ENCODE results near the gene ZC3H18. TPM values are rescaled to one million over a fixed set of nuclear protein-coding genes. Genes with fewer than 3 reads are reported as not detected.

ZC3H18 gene
- total RNA-seq, 1 experiment from 2014 or later = 40.5 TPM

DNA sequence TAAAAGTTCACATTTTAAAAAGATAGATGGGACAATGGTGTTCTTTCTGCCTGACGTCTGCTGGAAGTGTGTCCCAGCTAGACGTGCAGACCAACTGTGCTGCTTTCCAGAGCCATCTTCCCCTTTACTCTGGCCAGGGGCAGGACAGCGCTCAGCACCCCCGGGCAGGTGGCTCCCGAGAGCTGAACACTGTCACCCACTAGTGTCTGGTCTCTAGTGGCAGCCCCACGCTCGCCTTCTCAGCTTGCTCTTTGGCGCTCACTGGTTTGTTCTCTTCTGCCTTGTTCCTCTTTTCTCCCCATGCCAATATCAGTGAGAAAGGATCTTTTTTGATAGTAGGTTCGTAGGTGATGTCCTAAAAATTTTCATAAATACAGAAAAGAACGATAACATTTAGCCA, 25.7 kb downstream of the ZC3H18 start:
- H3K4me1 Mint-ChIP-seq (ENCODE audit: insufficient read depth, unreplicated experiment) = no peaks in the 10 kb centered on the region
- BruUV-seq (replicated peaks) = no TSS peak
- ChIA-PET CTCF (no interaction called here), POLR2A (no interaction called here)
- no peak overlapping the region for H3K4me3 Mint-ChIP-seq (ENCODE audit: unreplicated experiment)
- TF ChIP-seq, protein P1, sequence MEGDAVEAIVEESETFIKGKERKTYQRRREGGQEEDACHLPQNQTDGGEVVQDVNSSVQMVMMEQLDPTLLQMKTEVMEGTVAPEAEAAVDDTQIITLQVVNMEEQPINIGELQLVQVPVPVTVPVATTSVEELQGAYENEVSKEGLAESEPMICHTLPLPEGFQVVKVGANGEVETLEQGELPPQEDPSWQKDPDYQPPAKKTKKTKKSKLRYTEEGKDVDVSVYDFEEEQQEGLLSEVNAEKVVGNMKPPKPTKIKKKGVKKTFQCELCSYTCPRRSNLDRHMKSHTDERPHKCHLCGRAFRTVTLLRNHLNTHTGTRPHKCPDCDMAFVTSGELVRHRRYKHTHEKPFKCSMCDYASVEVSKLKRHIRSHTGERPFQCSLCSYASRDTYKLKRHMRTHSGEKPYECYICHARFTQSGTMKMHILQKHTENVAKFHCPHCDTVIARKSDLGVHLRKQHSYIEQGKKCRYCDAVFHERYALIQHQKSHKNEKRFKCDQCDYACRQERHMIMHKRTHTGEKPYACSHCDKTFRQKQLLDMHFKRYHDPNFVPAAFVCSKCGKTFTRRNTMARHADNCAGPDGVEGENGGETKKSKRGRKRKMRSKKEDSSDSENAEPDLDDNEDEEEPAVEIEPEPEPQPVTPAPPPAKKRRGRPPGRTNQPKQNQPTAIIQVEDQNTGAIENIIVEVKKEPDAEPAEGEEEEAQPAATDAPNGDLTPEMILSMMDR (IDR thresholded peaks at IDR 0.05; ENCODE audit: unreplicated experiment) = no peak
- peaks cover 70% of the 10 kb centered on the region for H3K36me3 Mint-ChIP-seq (ENCODE audit: insufficient read depth, unreplicated experiment)
- H3K9me3 Mint-ChIP-seq (ENCODE audit: unreplicated experiment) = no peaks in the 10 kb centered on the region
- DNase-seq (ENCODE audit: unreplicated experiment) = no peak
- no peak overlapping the region for H3K27ac Mint-ChIP-seq (ENCODE audit: low read depth, unreplicated experiment)
- no peaks in the 10 kb centered on the region for H3K27me3 Mint-ChIP-seq (ENCODE audit: insufficient read depth, unreplicated experiment)
- intact Hi-C loops (cut with micrococcal nuclease) = no loop called here

DNA sequence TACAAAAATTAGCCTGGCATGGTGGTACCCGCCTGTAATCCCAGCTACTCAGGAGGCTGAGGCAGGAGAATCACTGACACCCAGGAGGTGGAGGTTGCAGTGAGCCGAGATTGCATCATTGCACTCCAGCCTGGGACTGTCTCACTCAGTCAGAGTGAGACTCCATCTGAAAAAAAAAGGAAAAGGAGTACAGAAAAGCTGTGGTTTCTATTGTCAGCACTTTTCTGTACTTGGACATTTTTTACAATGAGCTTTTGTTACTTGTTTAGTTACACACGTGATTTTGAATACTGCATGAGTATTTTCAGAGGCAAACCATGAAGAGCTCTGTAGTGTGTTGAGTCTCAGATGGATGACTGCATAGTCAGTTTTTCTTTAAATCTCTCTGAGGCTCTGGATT, 26.3 kb downstream of the ZC3H18 start:
- Mint-ChIP-seq H3K4me1 (ENCODE audit: insufficient read depth, unreplicated experiment) (no peaks in the 10 kb centered on the region), H3K36me3 (ENCODE audit: insufficient read depth, unreplicated experiment) (peaks cover 70% of the 10 kb centered on the region), H3K27ac (ENCODE audit: low read depth, unreplicated experiment) (no peak overlapping the region), H3K4me3 (ENCODE audit: unreplicated experiment) (no peak overlapping the region), H3K9me3 (ENCODE audit: unreplicated experiment) (no peaks in the 10 kb centered on the region), H3K27me3 (ENCODE audit: insufficient read depth, unreplicated experiment) (no peaks in the 10 kb centered on the region)
- ChIA-PET CTCF (interaction anchor here (0.6 kb wide), 1 partner anchor 170 kb away, joined by 3 read pairs; no protein-coding TSS in a partner anchor), POLR2A (no interaction called here)
- TF ChIP-seq, protein P1 (IDR thresholded peaks at IDR 0.05; ENCODE audit: unreplicated experiment) = no peak
- intact Hi-C loops (cut with micrococcal nuclease) = no loop called here
- no TSS peak for BruUV-seq (replicated peaks)
- DNase-seq (ENCODE audit: unreplicated experiment) = no peak

DNA sequence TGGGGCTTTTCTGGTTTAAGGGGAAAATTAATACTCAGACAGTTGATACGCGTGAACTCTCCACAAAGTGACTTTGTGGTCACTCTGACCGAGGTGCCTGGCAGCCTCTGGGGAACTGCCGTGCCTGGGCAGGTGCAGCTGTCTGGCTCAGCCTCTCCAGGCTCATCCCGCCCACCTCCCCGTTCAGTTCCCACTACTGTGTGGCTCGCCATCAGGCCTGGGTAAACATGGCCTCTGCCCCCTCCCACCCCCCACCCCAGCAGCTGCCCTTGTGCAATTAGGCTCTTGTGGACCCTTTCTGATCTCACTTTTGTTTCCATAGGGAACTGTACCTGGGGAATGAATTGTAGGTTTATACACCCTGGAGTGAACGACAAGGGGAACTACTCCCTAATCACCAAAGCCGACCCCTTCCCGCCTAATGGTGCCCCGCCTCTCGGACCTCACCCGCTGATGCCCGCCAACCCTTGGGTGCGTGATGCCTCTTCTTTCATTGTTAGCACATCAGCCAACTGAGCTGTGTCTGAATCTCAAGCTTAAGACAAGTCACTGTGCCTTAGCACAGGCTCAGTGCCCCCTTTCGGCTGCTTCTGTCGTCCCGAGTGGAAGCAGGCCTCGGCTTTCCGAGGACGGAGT, 27.8 kb downstream of the ZC3H18 start:
- no TSS peak for BruUV-seq (replicated peaks)
- Mint-ChIP-seq H3K9me3 (ENCODE audit: unreplicated experiment) (no peaks in the 10 kb centered on the region), H3K36me3 (ENCODE audit: insufficient read depth, unreplicated experiment) (peaks cover 69% of the 10 kb centered on the region), H3K4me1 (ENCODE audit: insufficient read depth, unreplicated experiment) (no peaks in the 10 kb centered on the region), H3K27me3 (ENCODE audit: insufficient read depth, unreplicated experiment) (no peaks in the 10 kb centered on the region), H3K4me3 (ENCODE audit: unreplicated experiment) (no peak overlapping the region), H3K27ac (ENCODE audit: low read depth, unreplicated experiment) (no peak overlapping the region)
- intact Hi-C loops (cut with micrococcal nuclease) = no loop called here
- TF ChIP-seq, protein P1 (IDR thresholded peaks at IDR 0.05; ENCODE audit: unreplicated experiment) = no peak
- POLR2A ChIA-PET = interaction anchor here (0.7 kb wide), 1 partner anchor 183 kb away, joined by 4 read pairs; no protein-coding TSS in a partner anchor
- DNase-seq (ENCODE audit: unreplicated experiment) = no peak
- CTCF ChIA-PET = interaction anchor here (0.5 kb wide), 1 partner anchor 569 kb away, joined by 4 read pairs; no protein-coding TSS in a partner anchor

DNA sequence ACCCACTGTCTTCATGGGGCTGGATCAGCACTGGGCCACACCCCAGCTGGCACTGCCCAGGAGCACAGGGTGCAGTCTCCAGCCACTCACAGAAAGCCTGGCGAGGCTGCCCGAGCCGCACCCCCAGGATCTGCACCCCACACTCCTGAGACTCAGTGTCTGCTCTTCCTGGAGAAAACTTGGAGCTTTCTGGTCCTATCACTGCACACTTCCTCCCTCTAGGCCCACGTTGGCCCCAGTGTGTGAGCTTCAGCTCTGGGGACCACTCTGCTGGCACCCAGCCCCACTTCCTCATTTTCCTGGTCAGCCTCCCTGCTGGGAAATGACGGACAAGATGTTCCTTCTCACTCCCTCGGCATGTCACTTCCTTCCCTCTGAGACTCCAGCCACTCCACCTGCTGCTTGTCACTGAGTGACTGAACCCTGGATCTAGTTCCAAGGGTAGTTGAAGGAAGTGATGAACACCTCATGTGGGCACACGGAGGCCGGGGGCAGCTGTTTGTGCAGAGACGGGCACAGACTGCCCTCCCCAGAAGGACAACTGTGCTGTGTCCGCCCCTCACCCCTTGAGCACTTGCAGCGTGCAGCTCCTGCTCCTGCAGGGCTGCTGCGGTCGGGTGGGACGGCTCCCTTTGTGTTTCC, 29.0 kb downstream of the ZC3H18 start:
- H3K9me3 Mint-ChIP-seq (ENCODE audit: unreplicated experiment) = no peaks in the 10 kb centered on the region
- CTCF ChIA-PET = interaction anchor here (0.5 kb wide), 1 partner anchor 29 kb away, joined by 3 read pairs; no protein-coding TSS in a partner anchor
- peaks cover 70% of the 10 kb centered on the region for H3K36me3 Mint-ChIP-seq (ENCODE audit: insufficient read depth, unreplicated experiment)
- no peaks in the 10 kb centered on the region for H3K27me3 Mint-ChIP-seq (ENCODE audit: insufficient read depth, unreplicated experiment)
- no peak for DNase-seq (ENCODE audit: unreplicated experiment)
- no TSS peak for BruUV-seq (replicated peaks)
- no peak overlapping the region for H3K4me3 Mint-ChIP-seq (ENCODE audit: unreplicated experiment)
- intact Hi-C loops (cut with micrococcal nuclease) = no loop called here
- no peak overlapping the region for H3K27ac Mint-ChIP-seq (ENCODE audit: low read depth, unreplicated experiment)
- POLR2A ChIA-PET = no interaction called here
- no peaks in the 10 kb centered on the region for H3K4me1 Mint-ChIP-seq (ENCODE audit: insufficient read depth, unreplicated experiment)
- TF ChIP-seq, protein P1 (IDR thresholded peaks at IDR 0.05; ENCODE audit: unreplicated experiment) = no peak

Data from MCF 10A (cell line).